Stomach (tissue), 4 donors: ENCODE measurements around the gene NID2.

Experiments
- CTCF ChIP-seq, 7 experiments: fragments of 450-650 bp in 4 of 7; fragments of 200-600 bp in 3 of 7; sonication (generic) in 3 of 7; IDR thresholded peaks; one replicate each; pipeline ENCODE4 v1.5.1; 2016 to 2019; ENCODE audit warnings: antibody characterized with exemption in 7 of 7, control low read depth in 2 of 7, mild to moderate bottlenecking in 1 of 7
- POLR2AphosphoS5 ChIP-seq, 3 donors: sonication (generic); formaldehyde crosslinking; IDR thresholded peaks; one replicate each; pipeline ENCODE4 v1.6.1; 2016; ENCODE audit warnings: antibody characterized with exemption in 3 of 3

GRCh38 chr14:51996148-51996746, 72.6 kb downstream of the NID2 start:
- TF ChIP-seq CTCF (IDR thresholded peaks at IDR 0.05) = peak in 5 of 7 experiments; percentile 35 to 62 (median 51)
- TF ChIP-seq POLR2AphosphoS5 (IDR thresholded peaks at IDR 0.05) = no peak
